COR-L47 (cell line): Measurements from ENCODE around the gene RANBP10.
A peak's percentile ranks its signal among the peaks of the same experiment; 100 is the strongest.
"Not testable (repeated sequence)": the region's sequence is repeated elsewhere in the genome, so short reads cannot be mapped to it uniquely, and the experiment has no call there.

Experiments used
- DNase-seq: peaks from one replicate; lab custom pipeline; 2025; lab: John Stamatoyannopoulos, UW

Gene RANBP10

DNA sequence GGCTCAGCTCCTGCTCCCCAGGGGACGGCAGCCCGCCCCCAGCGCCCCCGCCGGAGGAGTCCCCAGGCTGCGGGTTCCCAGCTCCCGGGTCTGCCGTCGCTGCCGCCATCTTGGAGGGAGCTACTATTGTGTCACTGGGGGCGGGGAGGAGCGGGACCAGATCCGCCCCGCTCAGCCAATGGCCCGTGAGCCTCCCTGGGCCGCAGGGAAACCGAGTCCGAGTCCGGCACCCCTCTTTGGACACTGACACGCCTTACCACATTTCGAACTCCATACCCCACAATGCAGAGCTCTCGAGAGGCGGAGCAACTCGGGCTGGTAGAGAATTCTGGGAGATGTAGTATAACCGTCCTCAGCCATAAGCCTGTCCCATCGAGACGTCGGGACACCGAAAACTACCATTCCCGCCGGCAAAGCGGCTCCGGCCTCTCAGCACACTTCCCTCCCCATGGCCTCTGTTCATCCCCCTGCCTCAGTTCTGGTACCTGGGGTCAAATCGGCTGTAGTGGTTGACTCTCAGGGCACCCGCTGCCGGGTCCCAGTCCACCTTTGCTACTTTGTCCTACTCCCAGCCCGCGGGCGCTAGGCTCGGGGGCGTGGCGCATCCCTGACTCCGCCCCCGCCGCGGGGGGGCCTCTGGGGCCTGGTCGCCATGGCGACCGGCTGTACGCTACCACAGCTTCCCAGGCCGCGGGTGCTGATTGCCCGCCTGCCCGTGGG, at the start of gene RANBP10, which contains the start of gene TSNAXIP1:
RANBP10 (minus strand) TSS at position 133 of the 720 bp plus-strand sequence; CDS start at position 109, 24 bp downstream.
TSNAXIP1 (plus strand) TSS at position 462 of the 720 bp plus-strand sequence. CDS start 261 bp downstream, outside the sequence.
- DNase-seq: peak; percentile 98

DNA sequence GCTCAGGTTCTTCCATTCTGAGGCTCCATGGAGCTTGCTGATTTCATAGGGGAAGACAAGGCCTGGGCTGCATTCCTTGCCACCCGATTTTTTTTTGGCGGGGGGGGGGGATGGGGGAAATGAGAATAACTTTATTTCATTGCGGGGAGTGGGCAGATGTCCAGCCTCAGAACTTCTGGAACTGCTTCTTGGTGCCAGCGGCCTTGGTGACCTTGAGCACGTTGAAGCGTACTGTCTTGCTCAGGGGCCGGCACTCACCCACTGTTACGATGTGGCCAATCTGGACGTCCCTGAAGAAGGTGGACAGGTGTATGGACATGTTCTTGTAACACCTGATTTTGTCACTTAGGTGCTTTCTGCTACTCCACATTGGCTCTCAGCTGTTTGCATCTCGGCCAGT, 49.4 kb upstream of the RANBP10 start:
- DNase-seq: no peak

- no peak for DNase-seq
Observed at GRCh38 chr16:67853670-67854069, 47.3 kb upstream of the RANBP10 start.

- DNase-seq: no peak
Observed at GRCh38 chr16:67848118-67848517, 41.8 kb upstream of the RANBP10 start.

DNA sequence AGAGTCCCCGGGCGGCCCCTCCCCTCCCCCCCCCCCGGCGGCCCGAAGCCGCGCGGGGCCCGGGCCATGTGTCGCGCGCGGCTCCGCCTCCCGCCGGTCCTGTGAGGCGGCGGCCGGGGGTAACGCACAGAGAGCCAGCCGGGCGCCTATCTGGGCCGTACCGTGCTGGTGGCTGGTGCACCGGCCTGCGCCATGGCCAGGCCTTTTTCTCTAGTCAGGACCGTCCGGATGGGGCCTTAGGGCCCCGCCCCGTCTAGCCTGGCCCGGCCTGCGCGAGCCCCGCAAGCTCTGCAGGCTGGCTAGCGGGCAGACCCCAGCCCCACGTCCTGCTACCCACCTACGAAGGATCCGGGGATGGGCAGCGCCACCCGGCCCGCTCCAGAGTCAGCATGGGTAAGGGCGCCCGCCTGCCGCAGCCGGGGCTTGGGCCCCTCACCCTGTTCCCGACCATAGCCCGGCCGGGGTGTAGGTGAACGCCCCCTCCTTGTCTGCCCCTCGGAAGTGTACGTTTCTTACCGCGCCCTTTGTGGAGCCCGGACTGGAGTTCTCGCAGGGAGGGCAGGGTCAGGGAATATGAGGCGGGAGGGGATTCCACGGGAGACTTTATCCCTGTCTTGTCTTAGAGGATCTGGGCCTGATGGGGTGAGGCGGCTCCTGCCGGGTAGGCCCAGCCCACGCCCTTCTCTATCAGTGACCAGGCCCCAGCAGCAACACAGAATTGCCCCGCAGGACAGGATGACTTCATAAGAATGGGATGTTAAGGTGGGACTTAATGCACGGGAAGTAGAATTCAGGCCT, 40.9 kb upstream of the RANBP10 start, which contains the start of gene CENPT:
CENPT (minus strand) TSS at position 630 of the 798 bp plus-strand sequence. CDS start 13,834 bp downstream, outside the sequence.
- DNase-seq: peak; percentile 62

DNA sequence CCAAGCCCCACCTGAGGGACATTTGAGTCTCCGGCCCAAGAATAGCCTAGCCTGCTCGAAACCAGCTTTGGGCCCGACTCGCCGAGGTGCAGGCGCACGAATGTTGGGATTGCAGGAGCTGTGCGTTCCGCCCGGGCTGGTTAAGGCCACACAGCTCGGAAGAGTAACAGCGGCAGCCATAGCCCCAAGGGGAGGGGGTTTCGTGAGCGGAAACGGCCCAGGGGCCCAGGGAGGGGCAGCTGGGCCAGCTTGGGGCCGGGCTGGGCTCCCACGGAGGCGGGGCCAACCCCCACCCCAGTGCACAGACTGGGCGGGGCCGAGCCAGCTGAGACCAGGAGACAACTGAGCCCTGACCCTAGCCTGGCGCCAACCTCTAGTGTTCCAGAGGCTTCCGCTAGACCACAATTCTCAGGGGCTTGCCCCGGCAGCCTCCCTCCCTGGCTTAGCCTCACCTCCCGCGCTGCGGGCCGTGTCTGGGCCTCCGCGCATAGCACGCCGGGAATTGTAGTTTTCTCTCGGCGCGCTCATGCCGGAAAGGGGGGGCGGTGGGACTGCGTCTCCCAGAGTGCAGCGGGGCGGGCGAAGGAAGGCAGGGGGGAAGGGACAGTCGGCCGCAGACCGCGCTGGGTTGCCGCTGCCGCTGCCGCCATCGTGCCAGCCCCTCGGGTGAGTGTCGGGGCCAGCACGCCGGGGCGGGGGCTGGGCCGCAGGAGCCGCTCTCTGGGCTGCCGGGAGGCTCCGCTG, 40.1 kb upstream of the RANBP10 start, which contains the start of gene NUTF2:
NUTF2 (plus strand) TSS at position 614 of the 744 bp plus-strand sequence. CDS start 18,198 bp downstream, outside the sequence.
- DNase-seq: peak; percentile 93

DNA sequence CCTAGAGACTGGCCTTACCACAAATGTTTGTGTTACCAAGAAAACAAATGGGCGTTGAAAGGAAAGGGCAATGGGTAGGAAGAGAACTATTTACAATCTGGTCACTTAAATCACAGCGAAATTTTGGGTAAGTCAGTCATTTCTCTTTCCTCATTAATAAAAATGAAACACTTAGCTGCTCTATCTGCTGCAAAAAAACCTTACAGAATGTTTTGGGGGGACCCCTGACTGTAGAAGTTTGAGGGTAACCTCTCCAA, 39.6 kb upstream of the RANBP10 start:
- DNase-seq: no peak

DNA sequence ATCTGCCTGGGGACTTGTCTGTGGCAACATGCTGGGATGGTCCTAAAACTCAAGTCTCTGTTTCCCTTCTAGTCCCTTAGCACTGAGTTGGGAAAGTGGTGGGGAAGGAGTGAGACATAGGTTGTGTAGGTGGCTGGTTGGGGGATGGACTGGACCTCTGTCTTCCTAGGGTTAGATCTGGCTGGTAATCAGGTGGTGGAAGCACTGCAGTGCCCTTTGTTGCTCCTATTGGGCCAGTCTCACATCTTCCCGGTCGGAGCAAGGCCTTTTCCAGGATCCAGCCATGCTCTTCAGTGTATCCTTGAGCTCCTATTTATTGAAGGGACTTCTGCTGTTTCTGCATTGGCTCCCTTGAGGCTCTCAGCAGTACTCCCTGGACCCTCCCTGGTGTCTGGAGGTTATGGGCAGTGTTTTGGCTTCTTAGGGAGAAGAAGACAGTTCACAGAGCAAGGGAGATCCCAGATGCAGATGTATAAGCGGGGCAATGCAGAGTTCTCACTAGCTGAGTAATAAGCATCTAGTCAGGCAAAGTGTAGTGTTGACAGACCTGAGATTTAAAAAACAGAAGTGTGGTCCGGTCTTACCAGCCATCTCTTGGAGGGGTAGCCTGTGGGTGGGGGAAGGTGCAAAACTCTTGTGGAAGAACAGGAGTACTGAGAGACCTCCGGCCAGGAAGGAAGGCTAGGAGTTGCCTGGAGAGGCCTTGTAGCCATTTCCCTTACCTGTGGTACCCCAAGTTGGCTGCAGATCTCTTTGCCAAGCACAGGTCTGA, 39.1 kb upstream of the RANBP10 start:
- no peak for DNase-seq

DNA sequence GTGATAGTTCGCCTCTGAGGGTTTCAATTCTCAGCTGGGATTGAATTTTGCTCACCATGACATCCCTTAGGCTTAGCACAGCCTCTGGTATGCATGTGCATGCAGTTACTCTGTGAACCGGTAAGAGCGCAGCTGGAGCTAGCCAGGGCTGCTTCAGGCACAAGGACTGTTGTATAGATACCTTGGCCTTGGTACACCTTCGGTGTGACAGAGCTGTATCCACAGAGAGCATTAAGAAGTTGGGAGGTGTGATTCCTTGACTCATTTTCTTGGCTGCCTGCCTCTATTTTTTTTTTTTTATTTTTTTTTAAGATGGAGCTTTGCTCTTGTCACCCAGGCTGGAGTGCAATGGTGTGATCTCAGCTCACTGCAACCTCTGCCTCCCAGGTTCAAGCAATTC, 38.1 kb upstream of the RANBP10 start:
- no peak for DNase-seq

DNA sequence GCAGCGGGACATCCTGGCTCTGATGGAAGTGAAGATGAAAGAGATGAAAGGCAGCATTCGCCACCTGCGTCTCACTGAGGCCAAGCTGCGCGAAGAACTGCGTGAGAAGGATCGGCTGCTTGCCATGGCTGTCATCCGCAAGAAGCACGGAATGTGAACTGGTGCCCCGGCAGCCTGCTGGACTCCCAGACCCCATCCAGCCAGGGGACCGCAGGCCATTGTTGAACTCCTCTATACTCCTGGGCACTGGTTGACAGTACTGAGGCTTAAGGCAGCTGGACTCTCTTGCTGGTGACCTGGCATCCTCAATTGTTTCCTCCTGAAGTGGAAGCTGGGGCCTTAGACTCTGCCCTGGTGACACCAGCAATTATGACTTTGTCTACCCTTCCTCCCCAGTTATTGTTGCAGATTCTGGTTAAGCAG, 37.0 kb upstream of the RANBP10 start:
- no peak for DNase-seq

DNA sequence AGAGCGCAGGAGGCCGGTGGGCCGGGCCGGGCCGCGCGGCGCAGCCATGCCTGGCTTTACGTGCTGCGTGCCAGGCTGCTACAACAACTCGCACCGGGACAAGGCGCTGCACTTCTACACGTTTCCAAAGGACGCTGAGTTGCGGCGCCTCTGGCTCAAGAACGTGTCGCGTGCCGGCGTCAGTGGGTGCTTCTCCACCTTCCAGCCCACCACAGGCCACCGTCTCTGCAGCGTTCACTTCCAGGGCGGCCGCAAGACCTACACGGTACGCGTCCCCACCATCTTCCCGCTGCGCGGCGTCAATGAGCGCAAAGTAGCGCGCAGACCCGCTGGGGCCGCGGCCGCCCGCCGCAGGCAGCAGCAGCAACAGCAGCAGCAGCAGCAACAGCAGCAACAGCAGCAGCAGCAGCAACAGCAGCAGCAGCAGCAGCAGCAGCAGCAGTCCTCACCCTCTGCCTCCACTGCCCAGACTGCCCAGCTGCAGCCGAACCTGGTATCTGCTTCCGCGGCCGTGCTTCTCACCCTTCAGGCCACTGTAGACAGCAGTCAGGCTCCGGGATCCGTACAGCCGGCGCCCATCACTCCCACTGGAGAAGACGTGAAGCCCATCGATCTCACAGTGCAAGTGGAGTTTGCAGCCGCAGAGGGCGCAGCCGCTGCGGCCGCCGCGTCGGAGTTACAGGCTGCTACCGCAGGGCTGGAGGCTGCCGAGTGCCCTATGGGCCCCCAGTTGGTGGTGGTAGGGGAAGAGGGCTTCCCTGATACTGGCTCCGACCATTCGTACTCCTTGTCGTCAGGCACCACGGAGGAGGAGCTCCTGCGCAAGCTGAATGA, 36.4 kb upstream of the RANBP10 start:
- DNase-seq: peak; percentile 62

DNA sequence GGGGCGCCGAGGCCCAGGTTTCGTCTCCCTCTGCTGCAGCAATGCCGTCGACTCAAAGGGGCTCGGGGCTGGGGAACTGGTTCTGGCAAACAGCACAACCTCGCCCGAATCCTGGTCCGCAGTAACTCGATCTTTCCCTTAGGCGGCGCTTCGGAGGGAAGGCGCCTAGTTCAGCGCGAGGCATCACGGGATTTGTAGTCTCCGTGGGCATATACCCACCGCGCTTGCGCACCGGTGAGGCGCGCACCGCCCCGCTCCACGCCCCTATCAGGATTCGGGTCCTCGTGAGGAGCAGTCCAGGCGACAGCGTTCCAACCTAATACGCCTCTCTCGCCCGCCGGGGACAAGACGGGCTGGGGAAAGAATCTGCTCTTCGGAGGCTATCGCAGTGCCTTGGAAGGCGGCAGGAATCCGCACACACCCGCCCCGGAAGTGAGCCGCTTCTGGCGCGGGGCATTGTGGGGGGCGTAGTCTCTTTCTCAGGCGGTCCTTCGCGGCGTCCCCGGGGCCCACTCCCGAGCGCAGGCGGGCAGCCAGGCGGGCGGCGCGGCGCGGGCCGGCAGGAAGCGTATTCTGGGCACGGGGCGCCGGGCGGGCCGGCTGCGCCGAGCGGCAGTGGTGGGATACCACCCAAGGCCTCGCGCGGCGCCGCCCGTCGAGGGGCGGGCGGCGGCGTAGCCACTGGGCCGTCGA, 35.6 kb upstream of the RANBP10 start, which contains the start of gene THAP11:
THAP11 (plus strand) TSS at position 505 of the 693 bp plus-strand sequence. CDS start 235 bp downstream, outside the sequence.
- peak; percentile 95 for DNase-seq

DNA sequence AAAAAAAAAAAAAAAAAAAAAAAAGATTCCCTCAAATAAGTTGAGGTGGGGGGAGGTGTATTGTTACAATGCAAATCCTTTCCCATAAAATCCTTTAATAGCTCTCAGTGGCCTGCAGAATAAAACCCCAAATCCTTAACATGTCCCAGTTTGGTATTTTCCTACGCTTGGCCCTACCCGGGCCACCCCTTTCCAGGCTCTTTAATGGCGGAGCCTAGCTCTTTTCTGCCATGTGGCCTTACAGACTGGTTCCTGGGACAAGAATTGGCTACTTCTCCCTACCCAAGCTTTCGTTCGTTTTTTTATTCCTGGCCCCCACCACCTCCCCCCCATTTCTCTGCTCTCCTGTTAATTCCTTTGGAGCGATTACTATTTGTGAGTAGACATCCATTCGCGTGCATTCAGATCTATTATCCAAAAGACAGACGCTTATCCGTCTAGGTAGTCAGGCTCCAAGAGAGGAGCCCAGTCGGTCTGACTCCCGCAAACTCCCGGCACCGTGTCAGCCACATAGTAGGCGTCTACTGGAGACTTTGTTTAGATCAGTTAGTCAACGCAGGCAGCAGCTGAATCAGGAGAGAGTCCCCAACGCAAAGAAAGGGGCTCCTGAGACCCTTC, 34.9 kb upstream of the RANBP10 start:
- DNase-seq: no peak

DNA sequence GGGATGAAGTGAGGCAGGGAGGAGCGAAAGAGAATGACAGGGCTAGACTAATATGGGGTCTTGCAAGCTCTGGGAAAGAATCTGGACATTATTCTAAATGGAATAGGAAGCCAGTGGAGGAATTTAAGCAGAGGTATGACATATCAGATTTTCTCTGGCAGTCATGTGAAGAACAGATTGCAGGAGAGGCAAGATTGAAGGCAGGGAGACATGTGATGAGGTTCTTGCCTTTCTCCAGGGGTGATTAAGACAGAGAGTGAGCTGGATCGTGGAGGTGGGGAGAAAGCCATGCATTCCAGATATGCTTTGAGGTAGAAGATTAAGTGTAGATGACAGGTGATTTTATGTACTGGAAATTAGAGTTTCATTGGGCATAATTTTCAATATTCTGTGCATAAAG, 31.5 kb upstream of the RANBP10 start:
- no peak for DNase-seq

DNA sequence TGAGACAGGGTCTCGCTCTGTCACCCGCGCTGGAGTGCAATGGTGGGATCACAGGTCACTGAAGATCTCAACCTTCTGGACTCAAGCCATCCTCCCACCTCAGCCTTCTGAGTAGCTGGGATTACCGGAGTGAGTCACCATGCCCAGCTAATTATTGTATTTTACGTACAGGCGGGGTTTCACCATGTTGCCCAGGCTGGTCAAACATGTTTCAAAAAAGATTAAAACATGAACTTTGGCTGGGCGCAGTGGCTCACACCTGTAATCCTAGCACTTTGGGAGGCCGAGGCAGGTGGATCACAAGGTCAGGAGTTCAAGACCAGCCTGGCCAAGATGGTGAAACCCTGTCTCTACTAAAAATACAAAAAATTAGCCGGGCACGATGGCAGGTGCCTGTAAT, 30.8 kb upstream of the RANBP10 start:
- DNase-seq: not testable (repeated sequence)

- DNase-seq: no peak
Observed at GRCh38 chr16:67834242-67834614, 27.9 kb upstream of the RANBP10 start.

- DNase-seq: peak; percentile 89
Observed at GRCh38 chr16:67833415-67834241, 27.3 kb upstream of the RANBP10 start.

- DNase-seq: no peak
Observed at GRCh38 chr16:67833030-67833414, 26.7 kb upstream of the RANBP10 start.

- DNase-seq: no peak
Observed at GRCh38 chr16:67828651-67829050, 22.3 kb upstream of the RANBP10 start.
